ENCODE results near the gene CCHCR1.
A peak's percentile ranks its signal among the peaks of the same experiment; 100 is the strongest.
"Not testable (repeated sequence)": the region's sequence is repeated elsewhere in the genome, so short reads cannot be mapped to it uniquely, and the experiment has no call there.

CCHCR1 gene

GRCh38 chr6:31190488-31190887 is 32.9 kb upstream of the CCHCR1 start:
- FAIRE-seq (no peak), DNase-seq (ENCODE audit: insufficient read length, low spot score) (no peak)
- no peak for TF ChIP-seq POLR2A (IDR thresholded peaks at IDR 0.05; ENCODE audit: low read depth, low read length)

GRCh38 chr6:31189223-31189622 is 31.6 kb upstream of the CCHCR1 start:
- not testable (repeated sequence) for DNase-seq (ENCODE audit: insufficient read length, low spot score); FAIRE-seq

- no peak for DNase-seq (ENCODE audit: insufficient read length, low spot score)
- TF ChIP-seq POLR2A (IDR thresholded peaks at IDR 0.05; ENCODE audit: low read depth, low read length): no peak
- no peak for FAIRE-seq
Observed at GRCh38 chr6:31187780-31188194, 30.2 kb upstream of the CCHCR1 start.

GRCh38 chr6:31186052-31186734 is 28.6 kb upstream of the CCHCR1 start:
- DNase-seq (ENCODE audit: insufficient read length, low spot score) (no peak), FAIRE-seq (no peak)
- no peak for TF ChIP-seq POLR2A (IDR thresholded peaks at IDR 0.05; ENCODE audit: low read depth, low read length)

DNA sequence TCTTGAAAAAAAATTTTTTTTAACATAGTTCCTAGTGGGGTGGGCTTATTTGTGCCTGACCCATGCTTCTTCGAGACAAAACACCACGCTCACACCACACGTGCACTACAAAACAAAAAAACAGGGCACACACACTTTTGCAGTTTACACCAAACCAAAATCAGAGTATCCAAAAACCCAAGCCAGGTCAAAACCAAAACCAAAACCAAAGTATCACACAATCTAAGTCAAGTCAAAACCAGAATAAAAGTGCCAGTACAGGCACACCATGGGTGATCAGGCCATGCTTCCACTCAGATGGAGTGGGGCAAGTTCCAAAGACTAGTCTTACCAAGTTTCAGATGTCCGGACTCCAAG is 28.1 kb upstream of the CCHCR1 start:
- FAIRE-seq; DNase-seq (ENCODE audit: insufficient read length, low spot score): not testable (repeated sequence)

DNA sequence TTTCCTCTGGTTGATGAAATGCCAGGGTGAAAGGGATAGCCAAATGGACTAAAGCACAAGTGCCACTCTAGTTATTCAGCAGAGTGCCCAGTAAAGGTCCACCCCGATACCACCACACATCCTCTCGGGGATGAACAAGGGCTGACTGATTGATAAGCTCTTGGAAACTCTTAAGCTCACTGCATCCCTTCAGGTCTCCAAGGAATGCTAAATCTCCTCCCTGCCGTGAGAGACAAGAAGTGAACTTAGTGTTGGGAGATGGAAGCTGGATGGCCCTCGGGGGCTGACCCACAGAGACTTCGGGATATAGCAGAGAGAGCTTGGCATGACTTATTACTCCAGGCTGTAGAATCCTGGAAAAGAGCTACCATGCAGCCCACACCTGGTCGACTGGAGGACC is 26.3 kb upstream of the CCHCR1 start:
- DNase-seq (ENCODE audit: insufficient read length, low spot score); FAIRE-seq: not testable (repeated sequence)

DNA sequence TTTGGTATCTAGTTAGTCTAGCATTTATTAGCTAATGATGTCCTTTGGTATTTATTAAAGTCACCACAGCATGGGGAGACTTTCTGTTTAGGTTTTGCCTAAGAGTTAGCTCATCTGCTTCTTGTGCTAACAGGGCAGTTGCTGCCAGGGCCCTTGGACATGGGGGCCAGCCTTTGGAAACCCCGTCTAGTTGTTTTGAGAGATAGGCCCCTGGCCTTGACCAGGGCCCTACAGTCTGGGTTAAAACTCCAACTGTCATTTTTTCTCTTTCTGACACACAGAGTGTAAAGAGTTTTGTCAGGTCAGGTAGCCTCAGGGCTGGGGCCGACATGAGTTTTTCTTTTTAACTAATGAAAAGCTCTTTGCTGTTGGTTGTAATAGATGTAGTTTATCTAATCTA is 25.7 kb upstream of the CCHCR1 start:
- DNase-seq (ENCODE audit: insufficient read length, low spot score); FAIRE-seq: not testable (repeated sequence)

GRCh38 chr6:31180500-31180899 is 22.9 kb upstream of the CCHCR1 start:
- FAIRE-seq (peak; percentile 70), DNase-seq (ENCODE audit: insufficient read length, low spot score) (peak; percentile 93)
- no peak for TF ChIP-seq POLR2A (IDR thresholded peaks at IDR 0.05; ENCODE audit: low read depth, low read length)

DNA sequence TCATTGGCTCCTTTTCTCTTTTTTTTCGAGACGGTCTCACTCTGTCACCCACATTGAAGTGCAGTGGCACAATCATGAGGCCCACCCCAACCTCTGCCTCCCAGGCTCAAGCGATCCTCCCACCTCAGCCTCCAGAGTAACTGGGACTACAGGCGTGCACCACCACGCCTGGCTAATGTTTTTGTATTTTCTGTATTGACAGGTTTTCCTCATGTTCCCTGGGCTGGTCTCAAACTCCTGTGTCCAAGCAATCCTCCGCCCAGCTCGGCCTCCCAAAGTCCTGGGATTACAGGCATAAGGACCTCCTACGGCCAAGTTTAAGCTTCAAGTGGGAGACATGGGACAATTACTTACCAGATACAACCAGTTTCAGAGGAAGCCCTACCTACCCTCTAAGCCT is 22.3 kb upstream of the CCHCR1 start:
- DNase-seq (ENCODE audit: insufficient read length, low spot score): no peak
- no peak for FAIRE-seq
- TF ChIP-seq POLR2A (IDR thresholded peaks at IDR 0.05; ENCODE audit: low read depth, low read length): no peak

DNA sequence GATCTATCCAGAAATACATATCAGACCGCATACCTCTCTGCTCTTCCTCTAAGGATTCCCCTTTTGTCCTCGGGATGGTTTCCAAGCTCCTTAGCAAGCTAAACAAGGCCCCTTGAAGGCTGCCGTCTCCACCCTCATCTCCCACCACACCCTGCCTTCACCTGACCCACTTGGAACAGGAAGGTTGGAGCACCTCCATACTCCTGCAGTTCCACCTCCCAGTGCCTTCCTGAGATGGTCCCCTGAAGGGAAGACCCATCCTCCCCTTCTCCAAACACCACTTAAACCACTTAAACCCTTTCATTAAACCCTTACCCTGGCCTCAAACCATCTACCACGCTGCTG is 21.4 kb upstream of the CCHCR1 start:
- TF ChIP-seq POLR2A (IDR thresholded peaks at IDR 0.05; ENCODE audit: low read depth, low read length): no peak
- no peak for FAIRE-seq
- DNase-seq (ENCODE audit: insufficient read length, low spot score): no peak

DNA sequence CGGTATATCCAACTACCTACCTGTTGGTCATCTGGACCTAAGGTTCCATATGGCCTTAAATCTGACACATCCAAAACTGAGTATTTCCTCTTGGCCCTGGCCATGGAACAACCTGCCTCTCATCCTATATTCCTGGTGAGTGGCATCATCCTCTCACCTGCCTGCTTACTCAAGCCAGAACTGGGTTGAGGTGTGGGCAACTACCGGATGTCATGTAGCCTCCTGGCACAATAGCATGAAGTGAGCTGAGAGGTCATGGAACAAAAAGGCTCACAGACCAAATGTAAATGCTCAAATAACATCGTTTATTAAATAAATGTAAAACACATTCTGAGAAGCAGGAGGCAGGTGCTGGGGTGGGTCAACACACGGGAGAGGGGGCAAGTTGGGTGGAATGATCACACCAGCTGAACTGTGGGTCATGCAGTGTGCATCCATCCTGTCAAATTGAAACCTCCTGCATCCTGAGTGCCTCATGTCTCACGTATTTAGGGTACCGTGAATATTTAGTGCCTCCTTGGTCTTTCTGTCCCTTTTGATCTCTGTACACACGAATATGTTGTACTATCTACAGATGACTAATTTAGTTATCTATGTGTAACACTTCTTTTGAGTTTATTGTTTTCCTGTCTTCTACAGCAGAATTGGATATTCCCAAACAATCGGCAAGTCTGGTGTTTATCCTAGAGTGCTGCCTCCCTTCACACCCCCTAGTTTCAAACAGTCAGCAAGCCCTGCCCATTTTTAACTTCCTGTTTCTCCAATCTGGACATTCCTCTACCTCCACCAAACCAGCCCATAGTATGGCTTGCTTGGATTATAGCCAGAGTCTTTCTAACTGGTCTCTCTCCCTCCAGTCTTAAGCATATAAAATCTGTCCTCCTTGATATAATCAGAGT is 20.8 kb upstream of the CCHCR1 start:
- TF ChIP-seq POLR2A (IDR thresholded peaks at IDR 0.05; ENCODE audit: low read depth, low read length): no peak
- DNase-seq (ENCODE audit: insufficient read length, low spot score) (no peak), FAIRE-seq (no peak)

GRCh38 chr6:31175971-31176370 is 18.4 kb upstream of the CCHCR1 start:
- TF ChIP-seq POLR2A (IDR thresholded peaks at IDR 0.05; ENCODE audit: low read depth, low read length): no peak
- FAIRE-seq (peak; percentile 30), DNase-seq (ENCODE audit: insufficient read length, low spot score) (peak; percentile 73)

DNA sequence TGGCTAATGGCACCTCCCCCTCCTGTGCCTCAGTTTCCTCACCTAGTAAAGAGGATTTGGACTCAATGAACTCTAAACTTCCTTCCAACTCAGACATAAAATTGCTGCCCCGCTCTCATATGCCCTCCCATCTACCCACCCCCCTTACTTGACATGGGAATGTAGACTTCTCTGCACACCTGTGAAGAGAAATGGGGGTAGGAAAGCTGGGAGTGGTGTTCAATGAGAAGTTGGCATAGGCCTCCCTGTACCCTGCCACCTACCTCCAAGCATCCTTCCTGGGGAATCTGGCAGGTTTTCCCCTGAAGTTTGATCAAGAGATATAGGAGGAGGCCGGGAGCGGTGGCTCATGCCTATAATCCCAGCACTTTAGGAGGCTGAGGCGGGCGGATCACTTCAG is 16.8 kb upstream of the CCHCR1 start:
- FAIRE-seq (no peak), DNase-seq (ENCODE audit: insufficient read length, low spot score) (no peak)
- TF ChIP-seq POLR2A (IDR thresholded peaks at IDR 0.05; ENCODE audit: low read depth, low read length): no peak

DNA sequence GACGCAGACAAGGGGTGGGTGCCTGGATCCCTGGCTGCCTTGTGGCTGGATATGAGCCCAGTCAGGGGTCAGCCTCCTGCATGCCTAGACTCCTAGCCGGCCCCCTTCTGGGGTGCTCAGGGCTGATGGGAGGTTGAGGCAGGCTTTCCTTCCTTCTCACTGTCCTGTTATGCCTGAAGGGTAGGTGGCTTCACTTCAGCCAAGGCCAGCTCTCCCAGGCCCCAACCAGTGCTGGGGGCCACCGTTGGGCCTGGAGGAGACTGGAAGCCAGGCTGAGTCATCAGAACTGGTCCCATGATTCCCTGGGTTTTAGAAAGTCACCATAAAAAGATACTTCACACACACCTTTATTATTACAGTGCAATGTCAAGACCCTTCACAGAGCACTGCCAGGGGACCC is 15.8 kb upstream of the CCHCR1 start:
- FAIRE-seq (no peak), DNase-seq (ENCODE audit: insufficient read length, low spot score) (no peak)
- TF ChIP-seq POLR2A (IDR thresholded peaks at IDR 0.05; ENCODE audit: low read depth, low read length): no peak

DNA sequence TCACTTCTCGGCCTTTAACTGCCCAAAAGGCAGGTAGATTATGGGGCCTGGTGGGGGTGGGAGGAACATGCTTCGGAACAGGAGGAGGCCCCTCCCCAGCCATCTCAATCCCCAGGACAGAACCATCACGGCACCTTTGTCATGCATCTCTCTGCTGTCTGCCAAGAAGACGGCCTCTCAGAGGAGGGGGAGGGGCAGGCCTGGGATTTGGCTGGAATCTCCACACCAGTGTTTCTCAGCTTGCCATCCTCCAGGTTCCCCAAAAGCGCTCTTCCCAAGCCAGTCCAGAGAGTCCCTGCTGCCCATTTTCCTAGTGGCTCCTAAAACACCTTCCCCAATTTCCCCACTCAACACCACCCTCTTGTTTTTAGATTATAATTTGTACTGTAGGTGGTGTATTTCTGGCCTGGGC is 15.4 kb upstream of the CCHCR1 start:
- FAIRE-seq (no peak), DNase-seq (ENCODE audit: insufficient read length, low spot score) (no peak)

More for the DNA sequence above, 15.4 kb upstream of the CCHCR1 start:
- TF ChIP-seq POLR2A (IDR thresholded peaks at IDR 0.05; ENCODE audit: low read depth, low read length): no peak

All from H54 (cell line).